ENCODE results near the gene EZR. TPM values are rescaled to one million over a fixed set of nuclear protein-coding genes. Genes with fewer than 3 reads are reported as not detected.

Gene EZR
- 197 TPM for total RNA-seq
- long read RNA-seq, transcript EZR-202 (14 exons, 3,096 nt), result major isoform, 651 of 1,050 reads
- long read RNA-seq, transcript EZR-201 (13 exons, 3,068 nt), result minor isoform, 303 of 1,050 reads
- long read RNA-seq, partial matches to known transcripts, result 55 of 1,050 reads
- long read RNA-seq, other reads (novel, unspliced or antisense), result 41 of 1,050 reads

DNA sequence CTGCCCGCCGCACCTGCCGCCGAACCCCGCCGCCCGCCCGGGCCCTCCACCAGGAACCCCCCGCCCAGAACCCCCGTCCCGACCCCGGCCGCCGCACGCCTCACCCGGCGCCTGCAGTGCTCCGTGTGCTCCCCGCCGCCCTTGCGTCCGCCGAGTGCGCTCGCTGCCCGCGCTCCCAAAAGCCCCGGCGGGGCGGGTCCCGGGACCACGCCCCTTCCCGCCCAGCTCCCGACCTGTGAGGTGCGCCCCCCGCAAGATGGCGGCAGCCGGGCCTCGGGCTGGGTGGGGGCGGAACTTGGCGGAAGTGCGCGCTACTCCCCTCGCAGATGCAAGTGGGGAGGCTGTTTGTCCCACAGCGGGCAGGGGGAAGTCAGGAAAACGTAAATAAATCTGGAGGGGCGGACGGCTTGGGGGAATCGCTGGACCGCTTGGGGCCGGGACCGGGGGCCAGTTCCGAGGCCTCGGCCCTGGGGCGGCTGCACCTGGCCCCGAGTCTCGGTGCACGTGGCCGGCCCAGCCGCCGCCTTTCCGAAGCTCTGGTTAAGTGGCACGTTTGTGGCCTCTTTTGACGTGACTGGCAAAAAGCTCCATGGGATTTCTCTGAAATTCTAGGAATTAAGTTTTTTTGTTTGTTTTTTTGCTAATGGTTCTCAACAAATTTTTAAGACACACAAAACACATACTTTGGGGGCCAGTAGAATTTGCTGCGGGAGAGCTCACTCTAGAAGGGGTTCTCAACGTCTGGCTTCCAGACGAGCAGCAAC lies at the start of gene EZR:
EZR (minus strand) TSS at position 156 of the 764 bp plus-strand sequence. CDS start 1,275 bp downstream, outside the sequence.
- peak; percentile 75 for ATAC-seq (ENCODE audit: poor library complexity)
- DNase-seq, result peak; percentile 89
- intact Hi-C loops (cut with DNase I), result loop anchor here (10.0 kb wide), 1 partner anchor 115 kb away; no protein-coding TSS in a partner anchor

DNA sequence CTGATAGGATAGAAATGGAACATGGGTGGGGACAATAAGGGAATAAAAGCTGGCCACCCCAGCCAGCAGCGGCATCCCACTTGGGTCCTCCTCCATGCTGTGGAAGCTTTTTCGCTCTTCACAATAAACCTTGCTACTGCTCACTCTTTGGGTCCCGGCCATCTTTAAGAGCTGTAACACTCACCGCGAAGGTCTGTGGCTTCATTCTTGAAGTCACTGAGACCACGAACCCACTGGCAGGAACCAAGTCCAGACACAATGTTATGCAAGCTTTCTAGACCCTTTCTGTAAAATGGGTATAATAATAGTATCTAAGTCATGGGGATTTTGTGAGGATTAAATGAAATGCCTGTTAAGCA lies 48.9 kb upstream of the EZR start:
- DNase-seq (no peak), ATAC-seq (ENCODE audit: poor library complexity) (no peak)
- intact Hi-C loops (cut with DNase I), result no loop called here

DNA sequence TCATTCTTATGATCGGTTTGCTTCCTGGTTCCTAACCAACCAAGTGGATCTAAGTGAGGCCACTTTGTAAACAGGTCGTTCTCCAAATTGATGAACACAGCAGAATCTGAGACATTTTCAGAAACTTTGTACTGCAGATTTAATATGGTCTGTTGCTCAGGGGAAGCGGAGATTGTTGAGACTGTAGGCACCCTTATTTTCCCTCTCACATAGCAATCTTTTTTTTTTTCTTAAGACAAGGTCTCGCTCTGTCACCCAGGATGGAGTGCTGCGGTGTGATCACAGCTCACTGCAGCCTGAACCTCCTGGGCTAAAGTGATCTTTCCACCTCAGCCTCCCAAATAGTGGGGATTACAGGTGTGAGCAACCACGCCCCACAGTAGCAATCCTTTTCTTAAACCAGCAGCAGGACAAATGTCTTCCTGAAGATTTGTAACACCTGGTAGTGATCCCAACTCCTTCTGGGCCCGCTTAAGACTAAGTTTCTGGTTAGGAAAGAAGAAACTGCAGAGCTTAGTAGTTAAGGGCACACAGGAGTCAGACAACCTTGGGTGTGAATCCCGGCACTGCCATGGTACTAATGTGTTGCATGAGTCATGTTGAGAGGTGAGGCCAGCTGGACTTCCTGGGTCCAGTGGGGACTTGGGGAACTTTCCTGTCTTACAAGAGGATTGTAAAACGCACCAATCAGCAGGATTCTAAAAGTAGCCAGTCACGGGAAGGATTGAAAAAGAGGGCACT lies 48.4 kb upstream of the EZR start:
- intact Hi-C loops (cut with DNase I), result no loop called here
- ATAC-seq (ENCODE audit: poor library complexity), result no peak
- no peak for DNase-seq

DNA sequence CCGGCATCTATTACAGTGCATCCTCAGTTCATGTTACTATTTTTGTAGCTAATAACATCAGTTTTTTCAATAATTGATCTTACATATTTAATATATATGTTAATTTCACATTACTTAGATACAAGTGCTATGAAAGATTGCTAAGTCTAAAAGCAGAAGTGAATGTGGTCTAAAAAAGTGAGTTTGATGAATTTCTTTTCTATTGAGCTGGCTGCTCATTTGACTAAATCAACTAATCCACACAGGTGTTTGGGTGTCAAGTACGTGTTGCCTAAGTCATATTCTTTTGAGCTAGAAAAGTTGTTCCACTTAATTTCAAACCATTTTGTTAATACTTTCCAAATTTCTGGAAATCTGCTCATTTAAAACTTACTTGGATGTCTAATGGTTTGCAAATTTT lies 46.6 kb upstream of the EZR start:
- no peak for DNase-seq
- intact Hi-C loops (cut with DNase I), result no loop called here
- ATAC-seq (ENCODE audit: poor library complexity), result no peak

DNA sequence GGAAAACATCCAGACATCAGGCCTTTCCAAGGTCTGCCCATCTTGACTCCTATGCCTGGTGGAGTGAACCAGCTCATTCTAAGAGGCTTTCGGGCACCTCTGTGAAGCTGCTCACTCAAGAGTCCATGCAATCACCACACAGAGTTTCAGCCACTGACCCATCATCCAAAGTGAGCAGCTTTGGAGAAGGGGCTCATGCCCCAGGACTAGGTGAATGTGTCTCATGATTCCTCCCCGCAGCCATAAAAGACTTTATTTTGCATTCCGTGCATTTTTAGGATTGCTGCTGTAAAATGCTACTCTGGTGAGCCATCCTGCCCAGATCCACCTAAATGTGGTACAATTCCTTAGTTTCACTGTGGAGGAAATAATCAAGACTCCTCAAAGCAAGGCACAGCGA lies 44.5 kb upstream of the EZR start:
- intact Hi-C loops (cut with DNase I), result no loop called here
- ATAC-seq (ENCODE audit: poor library complexity) (no peak), DNase-seq (no peak)

DNA sequence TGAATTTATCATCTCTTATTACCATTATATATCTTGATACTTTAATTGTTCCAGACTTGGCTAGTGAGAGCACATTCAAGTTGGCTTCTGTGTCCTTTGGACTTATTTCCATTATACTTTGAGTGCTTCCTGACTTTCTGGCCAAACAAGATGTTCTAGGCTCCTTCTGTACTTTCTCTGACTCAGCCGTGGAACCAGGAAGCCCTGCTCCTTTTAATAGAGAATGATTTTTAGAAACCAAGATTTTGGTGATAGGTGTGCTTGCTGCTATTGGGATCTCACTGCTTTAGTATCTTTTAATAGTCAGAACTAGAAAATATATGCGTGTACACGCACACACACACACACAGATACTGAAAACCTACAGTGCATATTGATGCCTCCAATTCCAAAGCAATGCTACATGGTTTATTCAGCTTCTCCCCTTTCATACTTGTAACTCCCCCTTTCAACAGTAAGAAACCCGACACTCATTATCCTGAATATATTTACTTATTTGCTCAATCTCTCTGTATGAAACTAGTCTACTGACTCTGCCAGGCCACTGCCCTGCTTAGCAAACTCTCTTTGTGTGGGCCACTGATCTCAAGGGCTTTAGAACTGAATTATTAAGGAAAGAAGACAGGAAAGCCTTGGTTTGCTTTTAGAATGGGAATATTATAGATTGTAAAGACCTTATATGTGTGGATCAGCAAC lies 42.7 kb upstream of the EZR start:
- no peak for DNase-seq
- no peak for ATAC-seq (ENCODE audit: poor library complexity)
- intact Hi-C loops (cut with DNase I), result no loop called here

DNA sequence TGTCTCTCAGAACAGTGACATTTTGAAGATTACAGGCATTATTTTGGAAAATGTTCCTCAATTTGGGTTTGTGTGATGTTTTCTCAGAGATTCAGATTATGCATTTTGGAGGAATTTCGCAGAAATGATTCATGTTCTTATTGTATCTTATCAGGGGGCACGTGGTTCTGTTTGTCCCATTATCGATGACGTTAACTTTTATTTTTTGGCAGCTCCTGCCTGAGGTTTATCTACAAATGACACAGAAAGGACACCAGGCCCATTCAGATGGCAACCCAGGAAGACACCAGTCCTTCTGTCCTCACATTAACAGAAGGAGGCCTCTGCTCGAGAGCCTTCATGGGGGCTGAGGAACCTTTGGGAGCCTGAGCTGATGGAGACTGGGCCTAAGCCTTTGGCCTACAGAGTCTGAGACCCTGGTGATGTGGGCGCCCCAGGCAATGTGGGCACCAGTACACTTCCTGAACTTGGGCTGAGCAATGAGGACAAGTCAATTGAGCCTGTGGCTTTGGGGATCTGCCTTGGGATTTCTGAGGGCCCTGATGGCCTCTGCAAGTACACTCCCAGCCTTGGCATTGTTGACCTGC lies 41.2 kb upstream of the EZR start:
- DNase-seq (no peak), ATAC-seq (ENCODE audit: poor library complexity) (no peak)
- intact Hi-C loops (cut with DNase I), result no loop called here

DNA sequence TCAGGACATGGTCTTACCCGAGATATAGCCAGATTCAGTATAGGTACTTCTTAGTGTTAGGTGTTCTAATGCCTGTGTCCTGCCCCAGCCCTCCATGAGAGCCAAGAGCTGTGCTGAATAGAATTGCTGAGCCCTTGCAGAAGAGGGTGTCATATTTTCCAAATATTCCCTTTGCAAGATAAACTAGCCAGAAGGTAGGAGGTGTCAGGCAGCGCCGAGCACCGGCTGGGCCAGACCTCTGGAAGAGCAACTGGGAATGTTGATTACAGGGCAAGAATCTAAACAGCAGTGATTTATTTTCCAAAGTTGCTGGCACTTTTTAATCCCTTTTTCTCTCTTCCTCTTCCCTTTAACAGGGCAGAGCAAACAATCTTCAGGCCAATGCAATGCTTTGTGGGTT lies 37.1 kb upstream of the EZR start:
- intact Hi-C loops (cut with DNase I), result no loop called here
- DNase-seq (no peak), ATAC-seq (ENCODE audit: poor library complexity) (peak; percentile 43)

DNA sequence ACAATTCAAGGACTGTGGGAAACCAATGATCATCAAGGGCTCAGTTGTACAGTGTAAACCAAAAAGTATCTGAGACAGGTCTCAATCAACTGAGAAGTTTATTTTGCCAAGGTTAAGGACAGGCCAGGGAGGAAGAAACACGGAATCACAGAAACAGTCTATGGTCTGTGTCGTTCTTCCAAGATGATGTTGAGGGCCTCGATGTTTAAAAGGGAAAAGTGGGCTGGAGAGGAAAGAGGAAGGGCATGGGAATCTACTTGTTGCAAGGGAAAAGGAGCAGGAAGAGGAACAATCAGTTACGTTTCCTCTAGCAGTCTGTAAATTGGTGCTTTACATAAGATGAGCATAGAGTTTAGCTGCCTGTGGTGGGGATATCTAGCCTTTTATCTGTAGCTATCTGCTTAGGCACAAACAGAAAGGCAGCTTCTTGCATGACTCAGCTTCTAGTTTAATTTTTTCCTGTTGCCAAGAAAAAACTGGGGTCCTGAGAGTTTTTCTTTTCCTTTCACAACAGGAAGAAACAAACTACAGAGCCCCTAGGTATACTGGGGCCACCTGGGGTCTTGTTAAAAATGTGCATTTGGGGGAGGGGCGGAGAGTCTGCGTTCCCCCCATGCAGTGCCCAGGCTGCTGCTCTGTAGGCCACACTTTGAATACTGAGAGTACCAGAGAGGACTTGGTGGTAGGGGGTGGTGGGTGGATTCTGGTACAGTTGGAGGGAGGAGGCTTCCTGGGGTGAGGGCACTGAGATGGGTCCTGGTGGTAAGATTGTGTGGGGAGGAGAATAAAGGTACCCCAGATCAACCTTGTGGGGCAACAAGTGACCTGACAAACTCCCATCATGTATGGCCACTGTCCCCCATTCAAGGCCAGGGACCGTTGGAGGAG lies 35.3 kb upstream of the EZR start:
- no peak for ATAC-seq (ENCODE audit: poor library complexity)
- intact Hi-C loops (cut with DNase I), result no loop called here
- no peak for DNase-seq

DNA sequence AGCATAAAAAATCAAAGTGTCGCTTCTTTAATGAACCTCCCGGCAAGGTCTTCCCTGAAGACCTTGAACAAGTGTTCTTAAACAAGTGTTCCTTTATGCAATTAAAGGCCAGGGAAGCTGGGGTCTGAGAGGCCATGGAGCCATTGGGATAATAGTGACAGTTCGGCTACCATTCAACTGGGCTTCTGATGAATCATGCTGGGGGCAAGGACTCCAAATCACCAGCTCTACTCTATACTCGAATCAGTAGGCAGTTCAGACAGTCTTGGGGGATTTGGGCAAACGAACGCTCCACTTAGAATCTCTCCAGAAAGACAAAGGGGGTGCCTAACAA lies 34.7 kb upstream of the EZR start:
- intact Hi-C loops (cut with DNase I), result no loop called here
- ATAC-seq (ENCODE audit: poor library complexity) (no peak), DNase-seq (no peak)

DNA sequence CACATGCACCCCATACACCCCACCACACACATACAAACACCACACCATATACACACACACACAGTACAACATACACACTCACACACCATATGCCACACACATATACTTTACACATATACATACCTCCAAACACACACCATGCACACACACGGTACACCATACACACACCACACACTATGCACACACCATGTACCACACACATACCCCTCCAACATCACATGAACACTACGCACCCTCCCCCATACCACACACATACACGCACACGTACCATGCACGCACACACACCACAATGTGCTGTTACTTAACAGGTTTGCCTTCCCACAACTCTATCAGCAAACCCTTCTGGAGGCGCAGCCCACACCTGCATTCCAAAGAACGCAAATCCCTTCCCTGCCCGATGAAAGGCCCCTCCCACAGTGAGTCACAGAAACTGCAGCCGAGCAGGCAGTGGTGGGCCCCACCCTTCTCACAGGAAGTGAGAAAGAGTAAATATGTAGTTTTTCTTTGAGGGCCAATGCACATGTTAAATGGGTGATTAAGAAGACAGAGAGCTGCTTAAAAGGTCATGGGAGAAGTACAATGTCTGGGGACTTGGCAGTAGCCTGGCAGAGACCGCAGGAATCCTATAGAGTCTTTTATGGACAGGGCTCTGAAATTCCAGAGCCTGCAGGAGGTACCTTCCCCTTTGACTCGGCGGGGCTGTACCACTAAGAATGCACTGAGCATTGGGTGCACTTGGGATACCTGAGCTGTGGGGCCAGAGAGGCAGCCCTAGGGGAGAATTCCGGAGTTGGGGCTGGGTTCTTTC lies 34.1 kb upstream of the EZR start:
- DNase-seq, result peak; percentile 53
- intact Hi-C loops (cut with DNase I), result no loop called here
- peak; percentile 42 for ATAC-seq (ENCODE audit: poor library complexity)

DNA sequence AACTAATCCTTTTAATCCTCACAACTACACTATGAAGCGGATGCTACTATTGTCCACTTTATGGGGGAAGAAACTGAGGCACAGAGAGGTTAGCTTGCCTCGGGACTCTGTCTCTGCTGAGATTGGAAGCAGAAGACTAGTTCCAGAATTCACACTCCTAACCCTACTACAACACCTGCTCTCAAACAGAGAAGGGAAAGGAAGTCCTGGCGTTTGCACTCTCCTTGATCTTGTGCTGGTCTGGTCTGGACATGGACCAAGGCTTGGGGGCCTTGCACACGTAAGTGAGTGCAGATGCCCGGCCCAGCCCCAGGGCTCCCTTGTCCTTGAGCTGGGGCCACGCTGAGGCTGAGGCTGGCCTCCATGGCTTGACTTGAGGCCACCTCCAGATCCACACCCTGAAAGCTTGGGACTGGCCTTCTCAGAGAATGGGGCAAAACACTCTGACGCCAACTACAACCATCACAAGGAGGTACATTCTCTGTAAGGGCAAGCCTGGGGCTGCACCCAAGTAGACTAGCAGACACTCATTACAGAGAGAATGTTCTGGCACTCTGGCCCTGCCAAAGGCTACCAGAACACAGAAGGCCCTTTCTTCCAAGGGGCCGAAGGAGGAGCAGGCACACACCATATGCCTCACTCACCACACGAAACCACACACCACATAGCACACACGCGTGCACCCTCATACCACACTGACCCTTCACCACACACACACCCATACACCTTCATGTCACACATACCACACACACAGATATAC lies 33.3 kb upstream of the EZR start:
- ATAC-seq (ENCODE audit: poor library complexity) (no peak), DNase-seq (no peak)
- intact Hi-C loops (cut with DNase I), result no loop called here

DNA sequence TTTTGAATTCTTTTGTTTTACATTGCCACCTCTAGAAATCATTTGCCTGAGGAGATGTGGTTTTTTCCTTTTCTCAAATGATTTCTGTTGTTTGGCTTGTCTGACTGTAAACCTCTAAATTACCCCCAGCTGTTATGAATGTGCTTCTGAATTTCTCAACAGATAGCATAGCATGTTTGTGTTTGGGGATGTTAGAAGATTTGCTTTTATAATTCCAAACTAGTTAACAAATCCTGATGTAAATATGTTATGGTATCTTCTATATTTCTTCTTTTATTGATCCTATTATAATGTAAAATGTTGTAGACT lies 31.6 kb upstream of the EZR start:
- intact Hi-C loops (cut with DNase I), result no loop called here
- no peak for DNase-seq
- ATAC-seq (ENCODE audit: poor library complexity), result no peak

DNA sequence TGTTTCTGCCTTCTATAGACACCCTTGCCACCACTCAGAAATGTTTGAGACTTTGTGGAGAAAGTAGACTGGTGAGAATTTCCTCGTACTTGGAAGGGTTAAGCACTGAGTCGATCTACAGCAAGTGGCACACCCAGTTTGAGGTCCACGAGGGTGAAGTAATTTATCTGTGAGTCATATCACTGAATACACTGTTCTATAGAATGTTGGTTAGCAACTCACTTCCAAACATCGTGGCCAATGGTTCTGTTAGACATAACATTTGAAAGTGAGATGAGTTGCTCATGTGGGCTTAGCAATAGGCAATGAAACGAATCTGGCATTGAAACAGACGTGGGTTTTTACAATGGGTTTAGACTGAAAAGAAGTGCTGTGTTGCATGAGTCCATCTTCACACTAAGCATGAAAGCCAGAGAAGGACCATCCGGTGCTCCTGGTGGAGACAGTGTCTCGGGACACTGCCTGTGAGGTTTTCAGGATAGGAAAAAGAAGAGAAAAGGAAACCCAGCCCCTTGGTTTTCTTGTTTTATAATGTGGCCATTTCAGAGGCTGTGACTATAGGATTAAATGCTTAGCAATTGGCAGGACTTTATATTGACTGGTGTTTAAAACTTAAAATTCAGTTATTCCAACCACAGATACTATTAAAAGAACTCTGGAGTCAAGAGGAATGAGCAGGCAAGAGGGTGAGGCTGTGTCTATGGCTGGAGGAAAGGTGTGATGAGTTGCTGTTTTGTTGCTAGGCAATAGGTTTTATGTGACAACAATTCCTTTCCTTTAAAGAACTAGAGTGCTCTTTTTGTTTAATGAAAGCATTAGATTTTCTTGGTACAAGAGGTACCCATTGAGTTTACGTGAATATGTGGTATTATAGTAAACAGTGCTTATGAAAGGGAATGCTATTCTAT lies 31.0 kb upstream of the EZR start:
- DNase-seq (no peak), ATAC-seq (ENCODE audit: poor library complexity) (peak; percentile 76)

DNA sequence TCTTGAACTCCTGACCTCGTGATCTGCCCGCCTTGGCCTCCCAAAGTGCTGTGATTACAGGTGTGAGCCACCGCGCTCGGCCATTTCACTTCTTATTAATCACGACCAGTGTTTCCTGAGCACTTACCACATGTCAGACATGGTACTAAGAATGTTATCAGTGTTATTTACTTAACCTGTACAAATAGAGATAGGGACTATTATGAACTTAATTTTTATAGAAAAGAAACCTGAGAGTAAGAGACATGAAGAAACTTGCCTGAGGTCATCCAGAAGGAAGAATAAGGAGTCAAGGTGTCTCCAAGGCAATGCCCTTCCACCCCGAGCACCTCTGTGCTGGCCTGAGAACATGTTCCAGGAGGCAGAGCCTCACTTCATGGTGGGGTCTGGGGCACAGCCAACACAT lies 29.3 kb upstream of the EZR start:
- DNase-seq (no peak), ATAC-seq (ENCODE audit: poor library complexity) (no peak)
- intact Hi-C loops (cut with DNase I), result no loop called here

More for the DNA sequence above, 31.0 kb upstream of the EZR start:
- intact Hi-C loops (cut with DNase I), result no loop called here

DNA sequence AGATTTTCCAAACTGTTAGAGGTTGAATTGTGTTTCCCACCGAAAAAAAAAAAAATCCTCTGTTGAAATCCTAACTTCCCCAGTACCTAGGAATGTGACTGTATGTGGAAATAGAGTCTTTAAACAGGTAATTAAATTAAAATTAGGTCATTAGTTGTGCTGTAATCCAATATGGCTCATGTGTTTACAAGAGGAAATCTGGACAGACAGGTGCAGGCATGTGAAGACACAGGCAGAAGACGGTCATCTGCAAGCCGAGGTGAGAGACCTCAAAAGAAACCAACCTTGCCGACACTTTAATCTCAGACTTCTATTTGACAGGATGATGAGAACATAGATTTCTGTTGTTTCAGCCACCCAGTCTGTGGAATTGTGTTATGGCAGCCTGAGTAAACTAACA lies 28.6 kb upstream of the EZR start:
- ATAC-seq (ENCODE audit: poor library complexity), result no peak
- intact Hi-C loops (cut with DNase I), result no loop called here
- DNase-seq, result no peak

Measured in Right ventricle myocardium superior (tissue), 1 donor.